HG03066 (cell line): Measurements from ENCODE around the gene OR4N2.
"Not testable (repeated sequence)": the region's sequence is repeated elsewhere in the genome, so short reads cannot be mapped to it uniquely, and the experiment has no call there.

Experiments
- ATAC-seq: cut with Tn5 transposase; IDR thresholded peaks from one replicate; pipeline ENCODE4 v1.9.1; 2021; ENCODE audit warnings: low read depth; ENCODE audit not compliant: unreplicated experiment

The OR4N2 gene

DNA sequence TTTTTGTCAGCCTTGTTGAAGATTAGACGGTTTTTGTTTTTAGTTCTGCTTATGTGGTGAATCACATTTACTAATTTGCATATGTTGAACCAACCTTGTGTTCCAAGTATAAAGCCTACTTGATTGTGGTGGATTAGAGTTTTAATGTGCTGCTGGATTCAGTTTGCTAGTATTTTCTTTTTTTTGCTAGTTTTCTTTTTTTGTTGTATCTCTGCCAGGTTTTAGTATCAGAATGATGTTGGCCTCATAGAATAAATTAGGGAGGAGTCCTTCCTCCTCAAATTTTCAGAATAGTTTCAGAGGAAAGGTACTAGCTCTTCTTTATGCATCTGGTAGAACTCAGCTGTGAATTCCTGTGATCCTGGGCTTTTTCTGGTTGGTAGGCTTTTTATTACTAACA is at the start of gene OR4N2:
TSS of gene OR4N2 (plus strand) at position 301 of the 400 bp plus-strand sequence. CDS start 23,679 bp downstream, outside the sequence.
- not testable (repeated sequence) for ATAC-seq

GRCh38 chr14:19754172-19754571 is 49.4 kb upstream of the OR4N2 start:
- no peak for ATAC-seq

- not testable (repeated sequence) for ATAC-seq
Observed at GRCh38 chr14:19771491-19771890, 32.1 kb upstream of the OR4N2 start.

- no peak for ATAC-seq
Observed at GRCh38 chr14:19771895-19772430, 31.6 kb upstream of the OR4N2 start.

- not testable (repeated sequence) for ATAC-seq
Observed at GRCh38 chr14:19772454-19772853, 31.1 kb upstream of the OR4N2 start.

- not testable (repeated sequence) for ATAC-seq
Observed at GRCh38 chr14:19773204-19773603, 30.4 kb upstream of the OR4N2 start, which contains the start of gene OR4M1. Gene OR4M1, plus strand, starts transcription at chr14:19773504. Its CDS starts 6,819 bp downstream, at chr14:19780323.

DNA sequence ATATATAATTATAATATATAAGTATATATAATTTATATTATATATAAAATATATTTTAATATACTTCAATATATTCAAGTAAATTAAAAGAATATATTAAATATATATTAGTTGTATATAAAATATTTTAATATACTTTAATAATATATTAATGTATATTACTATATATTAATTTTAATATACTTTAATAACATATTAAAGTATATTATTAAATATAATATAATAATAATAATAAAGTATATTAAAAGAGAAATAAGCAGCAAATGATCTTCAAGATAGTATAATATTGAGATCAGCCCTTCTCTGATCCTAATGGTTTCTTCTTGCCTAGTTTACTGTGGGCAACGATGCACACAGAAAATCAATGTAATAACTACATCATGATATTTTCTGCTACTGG is 28.0 kb upstream of the OR4N2 start:
- no peak for ATAC-seq

GRCh38 chr14:19785848-19786247 is 17.7 kb upstream of the OR4N2 start:
- ATAC-seq, result not testable (repeated sequence)

DNA sequence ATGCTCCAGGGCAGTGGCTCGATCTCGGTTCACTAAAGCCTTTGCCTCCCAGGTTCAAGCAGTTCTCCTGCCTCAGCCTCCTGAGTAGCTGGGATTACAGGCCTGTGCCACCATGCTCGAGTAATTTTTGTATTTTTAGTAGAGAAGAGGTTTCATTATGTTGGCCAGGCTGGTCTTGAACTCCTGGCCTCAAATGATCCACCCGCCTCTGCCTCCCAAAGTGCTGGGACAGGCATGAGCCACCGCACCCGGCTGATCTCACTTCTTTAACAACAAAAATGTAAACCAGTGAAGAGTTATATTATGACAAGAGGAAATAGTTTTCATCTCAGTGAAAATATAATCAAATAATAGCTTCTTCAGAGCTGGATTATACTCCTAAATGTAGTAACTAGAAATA is 16.3 kb upstream of the OR4N2 start:
- not testable (repeated sequence) for ATAC-seq

DNA sequence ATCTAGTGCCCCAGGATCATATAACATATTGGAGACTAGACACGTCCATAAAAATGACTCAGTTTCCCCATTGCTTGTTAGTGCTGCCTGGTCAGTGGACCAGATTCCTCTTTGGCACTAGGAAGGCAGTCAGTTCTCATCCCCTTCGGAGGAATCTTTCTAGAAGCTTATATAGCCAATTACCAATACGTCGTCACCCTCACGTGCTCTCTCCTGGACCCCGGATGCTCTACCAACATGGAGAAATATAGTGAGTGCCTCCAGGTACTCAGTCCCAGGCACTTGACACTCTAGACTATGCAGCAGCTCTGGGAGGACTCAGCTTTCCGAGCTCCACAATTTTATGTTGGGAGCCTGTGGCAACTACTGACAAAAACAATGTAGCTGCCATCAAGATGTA is 15.4 kb upstream of the OR4N2 start:
- not testable (repeated sequence) for ATAC-seq

- not testable (repeated sequence) for ATAC-seq
Observed at GRCh38 chr14:19796520-19797108, 7.0 kb upstream of the OR4N2 start.

GRCh38 chr14:19799880-19800279 is 3.7 kb upstream of the OR4N2 start:
- ATAC-seq, result no peak

GRCh38 chr14:19800282-19801117 is 3.1 kb upstream of the OR4N2 start:
- no peak for ATAC-seq

DNA sequence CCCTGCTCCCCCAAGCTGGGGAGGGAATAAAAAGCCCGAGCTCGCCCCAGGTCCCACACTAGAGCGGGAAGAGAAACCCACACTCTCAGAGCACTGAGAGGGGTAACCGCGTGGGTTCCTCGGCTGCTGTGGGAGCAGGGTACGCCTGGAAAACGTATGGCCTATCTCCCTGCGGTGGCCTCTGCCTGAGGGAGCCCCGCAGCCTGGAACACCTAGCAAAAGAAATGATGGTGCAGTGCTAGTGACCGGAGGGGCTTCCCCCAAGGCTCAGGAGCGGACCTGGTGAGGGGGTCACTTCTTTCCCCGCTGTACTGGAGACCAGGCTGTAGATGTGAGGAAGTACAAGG is 2.5 kb upstream of the OR4N2 start:
- ATAC-seq, result no peak

DNA sequence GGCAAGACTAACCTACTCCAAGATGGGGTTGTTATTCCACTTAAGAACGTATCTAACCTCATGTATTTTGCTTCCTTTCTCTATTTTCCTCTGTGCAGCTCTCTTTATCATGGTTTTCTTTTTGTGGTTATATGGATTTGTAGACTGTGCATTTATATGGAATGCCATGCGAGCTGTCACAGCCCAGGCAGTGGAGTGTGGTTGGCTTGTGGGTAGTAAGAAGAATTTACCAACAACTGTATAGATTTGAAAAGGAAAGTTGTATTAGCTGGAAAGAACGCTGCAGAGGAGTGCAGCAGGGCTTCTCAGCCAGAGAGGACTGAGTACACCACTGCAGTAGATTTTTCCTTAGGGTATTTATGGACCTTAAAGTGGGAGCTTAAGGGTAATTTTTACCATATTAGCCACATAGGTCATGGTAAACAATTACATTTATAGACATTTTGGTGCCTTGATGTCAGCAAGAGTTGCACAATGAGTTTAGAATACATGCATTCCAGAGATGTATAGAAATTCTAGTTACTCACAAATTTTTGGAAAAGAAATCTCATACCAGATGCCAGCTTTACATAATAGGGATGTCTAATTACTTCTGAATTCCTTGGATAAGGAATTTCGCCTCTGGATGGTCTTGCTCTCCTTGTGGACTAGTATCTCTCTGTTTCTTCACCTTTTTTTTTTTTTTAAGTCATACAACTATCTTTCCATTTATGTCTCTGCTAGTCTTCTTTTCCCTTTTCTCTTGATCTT is 9.8 kb downstream of the OR4N2 start:
- not testable (repeated sequence) for ATAC-seq

GRCh38 chr14:19819879-19820278 is 16.3 kb downstream of the OR4N2 start:
- ATAC-seq, result not testable (repeated sequence)

DNA sequence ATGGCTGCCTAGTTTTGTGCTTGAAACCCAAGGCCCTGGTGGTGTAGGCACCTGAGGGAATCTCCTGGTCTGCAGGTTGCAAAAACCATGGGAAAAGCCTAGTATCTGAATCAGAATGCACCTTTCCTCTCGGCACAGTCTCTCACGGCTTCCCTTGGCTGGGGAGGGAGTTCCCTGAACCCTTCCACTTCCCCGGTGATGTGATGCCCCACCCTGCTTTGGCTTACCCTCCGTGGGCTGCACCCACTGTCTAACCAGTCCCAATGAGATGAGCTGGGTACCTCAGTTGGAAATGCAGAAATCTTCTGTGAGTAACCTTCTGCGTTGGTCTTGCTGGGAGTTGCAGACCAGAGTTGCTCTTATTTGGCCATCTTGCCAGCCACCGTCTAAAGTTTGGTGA is 17.4 kb downstream of the OR4N2 start:
- not testable (repeated sequence) for ATAC-seq

GRCh38 chr14:19823178-19823577 is 19.6 kb downstream of the OR4N2 start:
- ATAC-seq, result no peak

DNA sequence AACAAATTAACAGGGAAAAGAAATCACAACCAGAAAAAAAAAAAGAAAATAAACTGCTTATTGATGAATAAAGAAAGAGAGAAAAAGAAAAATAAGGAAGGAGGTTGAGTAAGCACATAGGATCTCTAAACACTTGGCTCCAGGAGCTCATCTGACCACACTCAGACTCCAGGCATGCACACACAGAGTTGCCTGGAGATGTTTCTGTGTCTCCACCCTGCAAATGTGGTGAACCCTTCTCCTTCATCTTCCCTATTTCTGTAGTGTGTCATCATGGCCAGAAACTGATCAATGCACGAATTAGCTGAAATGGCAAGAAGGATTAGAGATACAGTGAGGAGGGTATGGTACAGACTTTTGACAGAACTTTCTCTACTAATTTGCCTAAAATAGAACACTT is 20.2 kb downstream of the OR4N2 start:
- no peak for ATAC-seq

GRCh38 chr14:19827626-19828244 is 24.2 kb downstream of the OR4N2 start:
- ATAC-seq, result not testable (repeated sequence)
